Spleen (tissue), 11 donors: ENCODE data around the gene IQCE. TPM values are rescaled to one million over a fixed set of nuclear protein-coding genes. Genes with fewer than 3 reads are reported as not detected.

Experiments
- DNase-seq: peaks from one replicate; pipeline ENCODE4 v3.0.0-alpha.2; 2020
- H3K27ac ChIP-seq, 8 donors: fragments of 200-600 bp; sonication (generic) in 7 of 8; 1 replicate in 4 of 8; 2 replicates in 4 of 8; pipeline versions ENCODE4 v1.5.0 to v1.8.0; 2016 to 2021; ENCODE audit warnings: inconsistent platforms in 4 of 8, mild to moderate bottlenecking in 4 of 8, moderate library complexity in 1 of 8
- H3K27me3 ChIP-seq, 7 donors: fragments of 200-600 bp; sonication (generic) in 6 of 7; replicated peaks in 1 of 7; 1 replicate in 4 of 7; 2 replicates in 3 of 7; pipeline versions ENCODE4 v1.5.0 to v1.8.0; 2016 to 2021; ENCODE audit warnings: inconsistent platforms in 3 of 7, mild to moderate bottlenecking in 1 of 7
- H3K36me3 ChIP-seq, 6 donors: fragments of 200-600 bp; sonication (generic) in 5 of 6; 1 replicate in 4 of 6; 2 replicates in 2 of 6; pipeline versions ENCODE4 v1.5.0 to v1.8.0; 2016 to 2021; ENCODE audit warnings: inconsistent platforms in 2 of 6
- H3K4me1 ChIP-seq, 6 donors: fragments of 200-600 bp; sonication (generic) in 5 of 6; 1 replicate in 3 of 6; 2 replicates in 3 of 6; pipeline versions ENCODE4 v1.5.0 to v1.8.0; 2016 to 2021; ENCODE audit warnings: inconsistent platforms in 3 of 6
- H3K4me3 ChIP-seq, 8 donors: fragments of 200-600 bp; sonication (generic) in 7 of 8; 1 replicate in 4 of 8; 2 replicates in 4 of 8; pipeline versions ENCODE4 v1.5.0 to v1.8.0; 2016 to 2021; ENCODE audit warnings: inconsistent platforms in 4 of 8, mild to moderate bottlenecking in 4 of 8, moderate library complexity in 2 of 8
- H3K9me3 ChIP-seq, 8 donors: fragments of 200-600 bp; sonication (generic) in 7 of 8; 1 replicate in 4 of 8; 2 replicates in 4 of 8; pipeline versions ENCODE4 v1.5.0 to v1.8.0; 2016 to 2021; ENCODE audit warnings: inconsistent platforms in 4 of 8
- CTCF ChIP-seq, 11 experiments: fragments of 200-600 bp in 7 of 11; fragments of 450-650 bp in 4 of 11; sonication (generic) in 4 of 11; IDR thresholded peaks in 8 of 11; conservative IDR thresholded peaks in 3 of 11; 1 replicate in 7 of 11; 2 replicates in 4 of 11; pipeline versions ENCODE4 v1.4.0 to v1.8.0; 2016 to 2021; ENCODE audit warnings: antibody characterized with exemption in 11 of 11, inconsistent platforms in 4 of 11, mild to moderate bottlenecking in 1 of 11
- POLR2A ChIP-seq, 3 donors: fragments of 450-650 bp; IDR thresholded peaks; one replicate each; pipeline ENCODE4 v1.5.1; 2017; ENCODE audit warnings: antibody characterized with exemption in 3 of 3, mild to moderate bottlenecking in 1 of 3
- POLR2AphosphoS5 ChIP-seq, 3 donors: sonication (generic); formaldehyde crosslinking; IDR thresholded peaks; one replicate each; pipeline ENCODE4 v1.5.1; 2017; ENCODE audit warnings: antibody characterized with exemption in 3 of 3
- WGBS, 5 donors: extraction: QIAGEN DNeasy Blood & Tissue Kit in 3 of 5; methylation state at CpG; one replicate each; pipeline versions ENCODE4 v1.1.5 to v1.1.7; 2013 to 2018; 5-methylcytosine and 5-hydroxymethylcytosine counted together
- intact Hi-C: fragments of 100-400 bp; cut with DNase I; formaldehyde crosslinking; loops from one replicate; pipeline ENCODE4 v1.15.0; 2023; ENCODE audit warnings: low total_unique reads
- polyA plus RNA-seq, 3 donors: library from polyadenylated mRNA; stranded (reverse); fragments of 200-250 nt; gene quantifications; one replicate each; pipeline ENCODE4 v1.2.1, GENCODE V29; 2013
- total RNA-seq, 7 donors: library from RNA; depleted of rRNA in 3 of 7; stranded (reverse); fragments of >200 nt in 3 of 7; fragmentation: NEBNext Ultra II Directional in 4 of 7; extraction: Animal tissue kit (Norgen Biotek cat#: 25700) in 4 of 7; gene quantifications; one replicate each; pipeline versions ENCODE4 v1.1.0 to v1.2.1, GENCODE V29; 2016 to 2021
- donor health status: healthy with polysubstance abuse.
- donor health status: DM: no; HTN: no; CAD: no; lungs with moderate emphysema.
- donor health status: DM: no; HTN: no; CAD: no.
- donor health status: Bipolar disorder and iron deficiency.
- donor health status: healthy.
- donor health status: DM: no; HTN: no; CAD: no.
- donor health status: DM: yes; HTN: yes; CAD: no.

The IQCE gene
- total and polyA plus RNA-seq, 10 donors, result 1.2 to 17.1 (median 11.4) TPM

DNA sequence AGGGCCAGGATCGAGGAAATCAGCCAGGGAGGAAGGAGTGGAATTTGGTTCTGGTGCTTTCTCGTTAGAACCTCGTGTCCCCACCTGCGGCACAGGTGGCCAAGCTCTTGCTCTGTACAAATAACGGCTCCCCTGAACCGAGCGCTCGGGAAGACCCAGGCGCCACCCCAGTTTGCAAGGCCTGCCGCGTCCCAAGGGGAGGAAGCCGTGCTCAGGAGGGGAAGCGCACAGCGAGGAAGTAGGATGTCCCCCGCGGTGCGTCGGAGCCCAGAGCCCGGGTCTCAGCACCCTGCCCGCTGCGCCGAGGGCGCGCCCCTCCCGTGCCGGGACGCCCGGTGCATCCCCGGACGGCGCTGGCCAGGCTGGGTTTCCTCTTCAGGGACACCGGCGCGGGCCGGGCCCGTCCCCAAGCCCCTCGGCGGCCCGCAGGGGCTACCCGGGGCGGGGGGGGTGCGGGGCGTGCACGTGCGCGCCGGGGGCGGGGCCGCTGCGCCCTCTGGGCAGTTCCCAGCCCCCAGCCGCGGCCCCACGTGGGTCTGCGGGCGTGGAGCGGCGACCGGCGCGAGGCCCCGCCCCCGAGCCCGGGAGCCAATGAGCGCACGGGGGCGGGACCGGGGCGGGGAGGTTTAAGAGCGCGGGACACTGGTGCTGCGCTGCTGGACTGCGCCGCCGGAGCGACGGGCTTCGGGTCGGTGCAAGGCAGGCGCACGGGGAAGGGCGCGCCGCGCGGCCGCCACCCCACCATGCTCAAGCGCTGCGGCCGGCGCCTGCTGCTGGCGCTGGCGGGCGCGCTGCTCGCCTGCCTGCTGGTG, 39.5 kb upstream of the IQCE start, which contains the start of gene LFNG:
Gene LFNG, plus strand, starts transcription at position 656 of the 812 bp plus-strand sequence. Its CDS starts 88 bp downstream, at position 744.
- intact Hi-C loops, result no loop called here
- DNase-seq, result peak; percentile 95
- no peaks in the 10 kb centered on the region for H3K9me3 ChIP-seq
- peaks cover 46 to 87% (median 66%) of the 10 kb centered on the region in 6 donors for H3K4me1 ChIP-seq
- TF ChIP-seq CTCF (IDR thresholded peaks at IDR 0.05 in 8 of 11, conservative IDR thresholded peaks at IDR 0.05 in 3 of 11) (peak in 1 of 11 experiments; percentile 15), POLR2AphosphoS5 (IDR thresholded peaks at IDR 0.05) (peak; percentile 97 to 99 (median 98)), POLR2A (IDR thresholded peaks at IDR 0.05) (peak; percentile 51 to 89 (median 64))
- 0 to 1% (median 0%) methylated on average over 13 to 95 of the region's 95 CpGs for WGBS, 5 donors
- H3K36me3 ChIP-seq, result peaks cover 0 to 2% (median 0%) of the 10 kb centered on the region in 6 donors
- H3K27me3 ChIP-seq, result peaks cover 0 to 32% (median 0%) of the 10 kb centered on the region in 7 donors
- peak within 1 kb of the TSS; percentile 48 to 96 (median 76) for H3K27ac ChIP-seq
- H3K4me3 ChIP-seq, result peak within 1 kb of the TSS; percentile 59 to 89 (median 67)

DNA sequence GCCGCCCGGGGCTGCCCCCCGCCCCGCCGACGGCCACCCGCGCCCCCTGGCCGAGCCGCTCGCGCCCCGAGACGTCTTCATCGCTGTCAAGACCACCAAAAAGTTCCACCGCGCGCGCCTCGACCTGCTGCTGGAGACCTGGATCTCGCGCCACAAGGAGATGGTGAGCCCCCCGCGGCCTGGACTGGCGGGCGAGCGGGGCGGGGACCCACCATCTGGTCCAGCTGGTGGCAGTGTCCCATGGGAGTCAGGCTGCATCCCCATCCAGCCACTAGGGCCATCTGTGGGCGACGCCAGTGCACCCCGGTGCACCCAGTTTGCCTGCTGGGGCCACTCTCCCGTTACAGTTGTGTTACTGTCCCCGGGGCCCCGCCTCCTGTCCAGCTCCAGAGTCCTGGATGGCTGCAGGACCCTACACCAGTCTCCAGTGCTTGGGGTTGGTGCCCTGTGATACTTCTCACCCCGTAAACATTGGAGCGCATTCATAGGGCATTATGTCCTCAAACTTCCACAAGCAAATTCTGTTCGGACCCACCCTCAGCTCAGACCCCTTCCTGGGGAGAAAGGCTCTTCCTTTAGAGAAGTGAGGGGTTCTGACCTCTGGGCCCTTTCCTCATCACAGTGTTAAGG, 38.5 kb upstream of the IQCE start:
- Histone ChIP-seq H3K4me1 (peaks cover 47 to 94% (median 75%) of the 10 kb centered on the region in 6 donors), H3K36me3 (peaks cover 0 to 12% (median 2%) of the 10 kb centered on the region in 6 donors), H3K4me3 (peak overlapping the region; percentile 59 to 89 (median 67)), H3K27ac (peak overlapping the region in 6 of 8 donors; percentile 48 to 96 (median 82)), H3K9me3 (no peaks in the 10 kb centered on the region), H3K27me3 (peaks cover 0 to 32% (median 0%) of the 10 kb centered on the region in 7 donors)
- WGBS, 5 donors, result 2 to 10% (median 3%) methylated on average over 3 to 37 of the region's 37 CpGs
- intact Hi-C loops, result no loop called here
- peak; percentile 90 for DNase-seq
- TF ChIP-seq POLR2A (IDR thresholded peaks at IDR 0.05), result no peak
- TF ChIP-seq POLR2AphosphoS5 (IDR thresholded peaks at IDR 0.05), result peak in 1 of 3 donors; percentile 31
- TF ChIP-seq CTCF (IDR thresholded peaks at IDR 0.05 in 8 of 11, conservative IDR thresholded peaks at IDR 0.05 in 3 of 11), result peak in 4 of 11 experiments; percentile 9 to 35 (median 25)

GRCh38 chr7:2520761-2521290, 38.0 kb upstream of the IQCE start:
- TF ChIP-seq POLR2A (IDR thresholded peaks at IDR 0.05) (no peak), POLR2AphosphoS5 (IDR thresholded peaks at IDR 0.05) (no peak), CTCF (IDR thresholded peaks at IDR 0.05 in 8 of 11, conservative IDR thresholded peaks at IDR 0.05 in 3 of 11) (no peak)
- Histone ChIP-seq H3K4me1 (peaks cover 53 to 94% (median 78%) of the 10 kb centered on the region in 6 donors), H3K27me3 (peaks cover 0 to 32% (median 0%) of the 10 kb centered on the region in 7 donors), H3K4me3 (peak overlapping the region; percentile 59 to 89 (median 67)), H3K36me3 (peaks cover 0 to 17% (median 8%) of the 10 kb centered on the region in 6 donors), H3K9me3 (no peaks in the 10 kb centered on the region), H3K27ac (peak overlapping the region in 5 of 8 donors; percentile 48 to 96 (median 94))
- intact Hi-C loops, result no loop called here
- DNase-seq, result no peak
- 9 to 21% (median 16%) methylated on average over 4 to 12 of the region's 12 CpGs for WGBS, 5 donors
